Adrenal gland (tissue), 12 donors: Measurements from ENCODE around the gene ADAT3. TPM values are rescaled to one million over a fixed set of nuclear protein-coding genes. Genes with fewer than 3 reads are reported as not detected.

Experiments used
- DNase-seq, 7 donors: peaks; one replicate each; pipeline ENCODE4 v3.0.0-alpha.2; 2019 to 2020
- H3K27ac ChIP-seq, 5 donors: fragments of 200-600 bp; sonication (generic) in 4 of 5; 1 replicate in 3 of 5; 2 replicates in 2 of 5; pipeline versions ENCODE4 v1.5.1 to v1.8.0; 2016 to 2020; ENCODE audit warnings: mild to moderate bottlenecking in 1 of 5
- H3K27me3 ChIP-seq: fragments of 200-600 bp; 2 replicates; pipeline ENCODE4 v1.8.0; 2021
- H3K36me3 ChIP-seq, 2 donors: fragments of 200-600 bp; replicated peaks in 1 of 2; 1 replicate in 1 of 2; 2 replicates in 1 of 2; pipeline versions ENCODE4 v1.5.1 to v1.8.0; 2018 to 2022
- H3K4me1 ChIP-seq, 2 donors: fragments of 200-600 bp; replicated peaks in 1 of 2; 1 replicate in 1 of 2; 2 replicates in 1 of 2; pipeline versions ENCODE4 v1.5.1 to v1.8.0; 2018 to 2021
- H3K4me3 ChIP-seq, 4 donors: fragments of 200-600 bp; sonication (generic) in 3 of 4; one replicate each; pipeline ENCODE4 v1.5.1; 2016 to 2018
- H3K9me3 ChIP-seq, 3 donors: fragments of 200-600 bp; sonication (generic) in 1 of 3; replicated peaks in 1 of 3; 1 replicate in 2 of 3; 2 replicates in 1 of 3; pipeline versions ENCODE4 v1.5.1 to v1.8.0; 2016 to 2021
- CTCF ChIP-seq, 6 experiments: fragments of 450-650 bp in 4 of 6; fragments of 200-600 bp in 2 of 6; sonication (generic) in 1 of 6; IDR thresholded peaks; 1 replicate in 5 of 6; 2 replicates in 1 of 6; pipeline versions ENCODE4 v1.5.1 to v1.8.0; 2016 to 2021; ENCODE audit warnings: antibody characterized with exemption in 6 of 6, mild to moderate bottlenecking in 2 of 6, moderate library complexity in 1 of 6
- POLR2A ChIP-seq, 2 donors: fragments of 450-650 bp; IDR thresholded peaks; one replicate each; pipeline ENCODE4 v1.6.1; 2017; ENCODE audit warnings: antibody characterized with exemption in 2 of 2, mild to moderate bottlenecking in 2 of 2, moderate library complexity in 1 of 2
- WGBS, 4 donors: extraction: QIAGEN DNeasy Blood & Tissue Kit in 2 of 4; methylation state at CpG; one replicate each; pipeline versions ENCODE4 v1.1.5 to v1.1.7; 2013 to 2017; 5-methylcytosine and 5-hydroxymethylcytosine counted together
- intact Hi-C, 2 donors: fragments of 100-400 bp; cut with DNase I; formaldehyde crosslinking; loops; one replicate each; pipeline versions ENCODE4 v1.14.1 to v1.15.0; 2022 to 2023
- polyA plus RNA-seq, 3 donors: library from polyadenylated mRNA; stranded (reverse); fragments of 200-250 nt in 2 of 3; fragments of 350-450 nt in 1 of 3; fragmentation: Illumina TruSeq in 1 of 3; extraction: RNeasy Lipid Tissue Mini Kit (QIAGEN cat#74804) in 1 of 3; gene quantifications; one replicate each; pipeline ENCODE4 v1.2.3, GENCODE V29; 2013 to 2014
- total RNA-seq, 9 donors: library from RNA; depleted of rRNA in 4 of 9; stranded (reverse); fragments of >200 nt in 4 of 9; fragments of 120-200 nt in 1 of 9; fragmentation: NEBNext Ultra II Directional in 1 of 9; extraction: Animal tissue kit (Norgen Biotek cat#: 25700) in 1 of 9; gene quantifications; one replicate each; pipeline versions ENCODE4 v1.1.0 to v1.2.4, GENCODE V29; 2013 to 2023
- donor health status: healthy with polysubstance abuse.
- donor health status: Bipolar disorder and iron deficiency.
- donor health status: DM: yes; HTN: yes; CAD: no.
- donor health status: DM: no; HTN: no; CAD: no.
- donor health status: DM: no; HTN: no; CAD: no.
- donor health status: DM: yes; HTN: yes; CAD: no.

Gene ADAT3
- total and polyA plus RNA-seq, 12 donors, result 1.7 to 29.6 (median 8.3) TPM; not detected in 1

DNA sequence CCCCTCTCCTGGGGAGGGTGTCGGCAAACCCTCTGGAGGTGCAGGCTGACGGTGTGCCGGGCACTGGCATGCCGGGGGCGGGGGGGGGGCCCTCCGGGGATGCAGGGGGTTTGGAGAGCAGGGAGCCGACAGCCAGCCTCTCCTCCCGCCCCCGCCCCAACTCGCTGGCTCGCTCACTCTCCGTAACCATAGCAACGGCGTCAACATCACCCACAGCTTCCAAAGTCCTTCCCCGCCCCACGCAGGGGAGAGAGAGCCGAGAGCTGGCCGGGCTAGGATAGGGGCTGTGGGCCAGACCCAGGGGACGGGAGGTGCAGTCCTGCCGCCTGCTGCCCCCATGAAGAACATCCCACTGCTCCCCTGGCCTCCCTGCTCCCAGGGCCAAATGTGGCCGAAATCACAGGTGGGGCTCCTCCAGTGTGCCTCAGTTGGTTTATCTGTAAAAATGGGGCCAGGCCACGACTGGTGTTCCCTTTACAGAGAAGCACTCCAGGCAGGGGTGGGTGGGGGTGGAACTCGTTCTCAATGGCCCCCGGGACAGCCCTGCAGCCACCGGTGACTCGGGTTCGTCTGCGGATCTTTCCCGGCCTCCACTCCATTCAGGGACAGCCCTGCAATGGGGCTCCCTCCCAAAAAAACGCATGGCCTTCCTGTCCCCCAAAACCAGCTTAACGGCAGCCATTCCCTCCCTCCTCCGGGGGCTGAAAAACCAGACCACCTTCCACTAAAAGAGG, 45.0 kb upstream of the ADAT3 start:
- Histone ChIP-seq H3K9me3 (no peaks in the 10 kb centered on the region), H3K36me3 (no peaks in the 10 kb centered on the region), H3K4me1 (peaks cover 46 to 61% of the 10 kb centered on the region in 2 donors), H3K27ac (no peak overlapping the region), H3K27me3 (no peaks in the 10 kb centered on the region), H3K4me3 (no peak overlapping the region)
- intact Hi-C loops, result loop anchor here in 1 of 2 donors (10.0 kb wide), 1 partner anchor 65 kb away; no protein-coding TSS in a partner anchor
- peak in 1 of 7 donors; percentile 83 for DNase-seq
- TF ChIP-seq CTCF (IDR thresholded peaks at IDR 0.05) (no peak), POLR2A (IDR thresholded peaks at IDR 0.05) (no peak)
- WGBS, 4 donors, result 46 to 67% (median 52%) methylated on average over 12 to 32 of the region's 32 CpGs

GRCh38 chr19:1860821-1861598, 44.2 kb upstream of the ADAT3 start:
- no peak for TF ChIP-seq CTCF (IDR thresholded peaks at IDR 0.05)
- no peak for TF ChIP-seq POLR2A (IDR thresholded peaks at IDR 0.05)
- intact Hi-C loops, result loop anchor here in 1 of 2 donors (10.0 kb wide), 1 partner anchor 64 kb away; no protein-coding TSS in a partner anchor
- no peaks in the 10 kb centered on the region for H3K36me3 ChIP-seq
- H3K27ac ChIP-seq, result peak overlapping the region in 1 of 5 donors; percentile 5
- 71 to 81% (median 71%) methylated on average over 16 to 28 of the region's 28 CpGs for WGBS, 4 donors
- DNase-seq, result peak in 3 of 7 donors; percentile 37 to 52 (median 52)
- peaks cover 41 to 54% of the 10 kb centered on the region in 2 donors for H3K4me1 ChIP-seq
- peak overlapping the region in 1 of 4 donors; percentile 86 for H3K4me3 ChIP-seq
- no peaks in the 10 kb centered on the region for H3K27me3 ChIP-seq
- no peaks in the 10 kb centered on the region for H3K9me3 ChIP-seq

DNA sequence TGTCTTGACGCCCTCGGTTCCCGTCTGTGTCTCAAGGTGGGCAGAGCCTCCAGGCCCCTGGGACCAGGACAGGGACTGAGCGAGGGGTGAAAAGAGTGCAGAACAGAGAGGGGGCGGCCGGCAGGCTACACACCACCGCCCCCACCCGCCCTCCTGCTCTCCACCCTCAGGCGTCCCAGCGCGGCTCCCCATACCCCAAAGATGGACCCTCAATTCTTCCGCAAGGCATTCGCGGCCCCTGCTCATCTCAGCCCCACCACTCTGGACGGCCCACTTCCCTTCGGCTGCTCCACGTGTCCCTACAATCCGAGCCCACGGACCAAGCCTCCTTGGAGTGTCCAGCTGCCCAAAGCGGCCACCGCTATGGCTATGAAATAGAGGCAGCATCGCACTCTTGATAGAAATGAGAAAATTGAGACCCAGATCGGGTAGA, 43.6 kb upstream of the ADAT3 start:
- no peaks in the 10 kb centered on the region for H3K36me3 ChIP-seq
- H3K27me3 ChIP-seq, result no peaks in the 10 kb centered on the region
- H3K27ac ChIP-seq, result peak overlapping the region in 2 of 5 donors; percentile 5 to 34
- 25 to 50% (median 42%) methylated on average over 13 to 23 of the region's 23 CpGs for WGBS, 4 donors
- intact Hi-C loops, result loop anchor here in 1 of 2 donors (10.0 kb wide), 1 partner anchor 63 kb away; no protein-coding TSS in a partner anchor
- TF ChIP-seq CTCF (IDR thresholded peaks at IDR 0.05) (no peak), POLR2A (IDR thresholded peaks at IDR 0.05) (no peak)
- H3K4me3 ChIP-seq, result peak overlapping the region in 1 of 4 donors; percentile 86
- DNase-seq, result no peak
- H3K4me1 ChIP-seq, result peaks cover 35 to 49% of the 10 kb centered on the region in 2 donors
- no peaks in the 10 kb centered on the region for H3K9me3 ChIP-seq

GRCh38 chr19:1862068-1862423, 43.2 kb upstream of the ADAT3 start:
- 0 to 16% (median 10%) methylated on average over 1 to 21 of the region's 21 CpGs for WGBS, 4 donors
- H3K27ac ChIP-seq, result peak overlapping the region in 2 of 5 donors; percentile 6 to 34
- TF ChIP-seq CTCF (IDR thresholded peaks at IDR 0.05) (no peak), POLR2A (IDR thresholded peaks at IDR 0.05) (no peak)
- no peaks in the 10 kb centered on the region for H3K36me3 ChIP-seq
- DNase-seq, result no peak
- peaks cover 33 to 45% of the 10 kb centered on the region in 2 donors for H3K4me1 ChIP-seq
- H3K9me3 ChIP-seq, result no peaks in the 10 kb centered on the region
- peak overlapping the region in 2 of 4 donors; percentile 18 to 86 for H3K4me3 ChIP-seq
- intact Hi-C loops, result loop anchor here in 1 of 2 donors (10.0 kb wide), 1 partner anchor 63 kb away; no protein-coding TSS in a partner anchor
- H3K27me3 ChIP-seq, result no peaks in the 10 kb centered on the region
